GM06990 (cell line): ENCODE results near the gene ZNF444.

Experiments
- DNase-seq: peaks from one replicate; pipeline ENCODE4 v3.0.0-alpha.2; 2011; ENCODE audit not compliant: insufficient read length; ENCODE audit errors: extremely low read depth
- H3K27me3 ChIP-seq: replicated peaks from 2 replicates; pipeline ENCODE4 v1.6.0; 2011; ENCODE audit warnings: low read length; ENCODE audit not compliant: control insufficient read depth, insufficient read depth
- H3K36me3 ChIP-seq: 2 replicates; pipeline ENCODE4 v1.5.1; 2011; ENCODE audit warnings: low read length; ENCODE audit not compliant: control insufficient read depth, insufficient read depth
- H3K4me3 ChIP-seq: replicated peaks from 2 replicates; pipeline ENCODE4 v1.5.1; 2011; ENCODE audit warnings: low read depth, mild to moderate bottlenecking, control low read depth, low read length
- TF ChIP-seq, protein P1 (sequence below): IDR thresholded peaks from 2 replicates; pipeline ENCODE4 v1.5.1; 2011; ENCODE audit warnings: low read length, control low read depth, mild to moderate bottlenecking, inconsistent platforms; ENCODE audit not compliant: insufficient read depth, poor library complexity, severe bottlenecking

ZNF444 gene

GRCh38 chr19:56106993-56107392 lies 34.1 kb upstream of the ZNF444 start:
- H3K36me3 ChIP-seq, result peaks cover 13% of the 10 kb centered on the region
- no peaks in the 10 kb centered on the region for H3K27me3 ChIP-seq
- H3K4me3 ChIP-seq, result no peak overlapping the region
- no peak for DNase-seq
- TF ChIP-seq, protein P1, sequence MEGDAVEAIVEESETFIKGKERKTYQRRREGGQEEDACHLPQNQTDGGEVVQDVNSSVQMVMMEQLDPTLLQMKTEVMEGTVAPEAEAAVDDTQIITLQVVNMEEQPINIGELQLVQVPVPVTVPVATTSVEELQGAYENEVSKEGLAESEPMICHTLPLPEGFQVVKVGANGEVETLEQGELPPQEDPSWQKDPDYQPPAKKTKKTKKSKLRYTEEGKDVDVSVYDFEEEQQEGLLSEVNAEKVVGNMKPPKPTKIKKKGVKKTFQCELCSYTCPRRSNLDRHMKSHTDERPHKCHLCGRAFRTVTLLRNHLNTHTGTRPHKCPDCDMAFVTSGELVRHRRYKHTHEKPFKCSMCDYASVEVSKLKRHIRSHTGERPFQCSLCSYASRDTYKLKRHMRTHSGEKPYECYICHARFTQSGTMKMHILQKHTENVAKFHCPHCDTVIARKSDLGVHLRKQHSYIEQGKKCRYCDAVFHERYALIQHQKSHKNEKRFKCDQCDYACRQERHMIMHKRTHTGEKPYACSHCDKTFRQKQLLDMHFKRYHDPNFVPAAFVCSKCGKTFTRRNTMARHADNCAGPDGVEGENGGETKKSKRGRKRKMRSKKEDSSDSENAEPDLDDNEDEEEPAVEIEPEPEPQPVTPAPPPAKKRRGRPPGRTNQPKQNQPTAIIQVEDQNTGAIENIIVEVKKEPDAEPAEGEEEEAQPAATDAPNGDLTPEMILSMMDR, result no peak

GRCh38 chr19:56107626-56108351 lies 33.3 kb upstream of the ZNF444 start:
- Histone ChIP-seq H3K27me3 (no peaks in the 10 kb centered on the region), H3K4me3 (no peak overlapping the region), H3K36me3 (peaks cover 13% of the 10 kb centered on the region)
- TF ChIP-seq, protein P1, result no peak
- no peak for DNase-seq

DNA sequence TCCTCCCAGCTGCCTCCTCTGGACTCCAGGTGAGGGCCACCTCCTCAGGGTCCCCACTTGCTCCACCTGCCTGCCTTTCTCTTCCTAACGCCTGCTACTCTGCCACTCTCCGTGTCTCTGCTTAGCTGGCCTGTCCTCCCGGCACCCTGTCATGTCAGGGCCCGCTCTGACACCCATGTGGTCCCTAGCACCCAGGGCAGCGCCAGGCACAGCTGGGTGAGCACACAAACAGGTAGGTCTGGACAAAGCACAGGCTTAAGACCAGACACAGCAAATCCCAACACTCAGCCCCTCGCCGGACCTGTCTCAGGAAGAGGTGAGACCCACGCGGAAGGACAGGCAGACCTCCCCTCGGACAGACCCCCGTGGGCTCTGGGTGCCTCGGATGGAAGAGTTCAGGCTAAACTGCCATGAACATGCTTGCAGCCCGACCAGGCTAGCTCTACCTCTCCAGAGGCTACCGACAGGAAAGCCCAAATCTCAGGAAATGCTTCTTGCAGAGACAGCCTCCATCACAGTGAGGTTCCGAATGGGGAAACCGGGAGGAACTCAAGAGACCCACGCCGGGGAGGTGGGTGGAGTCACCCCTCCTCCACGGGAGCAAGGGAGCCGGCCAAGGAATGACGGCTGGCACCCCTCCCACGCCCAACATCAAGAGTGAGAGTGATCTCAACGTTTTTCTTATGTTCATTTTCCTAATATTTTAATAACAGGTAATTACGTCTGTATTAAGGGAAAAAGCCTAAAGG lies 32.5 kb upstream of the ZNF444 start:
- TF ChIP-seq, protein P1, result no peak
- Histone ChIP-seq H3K27me3 (no peaks in the 10 kb centered on the region), H3K4me3 (no peak overlapping the region), H3K36me3 (peaks cover 7% of the 10 kb centered on the region)
- no peak for DNase-seq

- no peak overlapping the region for H3K4me3 ChIP-seq
- DNase-seq, result no peak
- H3K27me3 ChIP-seq, result no peaks in the 10 kb centered on the region
- peaks cover 7% of the 10 kb centered on the region for H3K36me3 ChIP-seq
- TF ChIP-seq, protein P1, result no peak
Measured at GRCh38 chr19:56109226-56109625, 31.9 kb upstream of the ZNF444 start.

DNA sequence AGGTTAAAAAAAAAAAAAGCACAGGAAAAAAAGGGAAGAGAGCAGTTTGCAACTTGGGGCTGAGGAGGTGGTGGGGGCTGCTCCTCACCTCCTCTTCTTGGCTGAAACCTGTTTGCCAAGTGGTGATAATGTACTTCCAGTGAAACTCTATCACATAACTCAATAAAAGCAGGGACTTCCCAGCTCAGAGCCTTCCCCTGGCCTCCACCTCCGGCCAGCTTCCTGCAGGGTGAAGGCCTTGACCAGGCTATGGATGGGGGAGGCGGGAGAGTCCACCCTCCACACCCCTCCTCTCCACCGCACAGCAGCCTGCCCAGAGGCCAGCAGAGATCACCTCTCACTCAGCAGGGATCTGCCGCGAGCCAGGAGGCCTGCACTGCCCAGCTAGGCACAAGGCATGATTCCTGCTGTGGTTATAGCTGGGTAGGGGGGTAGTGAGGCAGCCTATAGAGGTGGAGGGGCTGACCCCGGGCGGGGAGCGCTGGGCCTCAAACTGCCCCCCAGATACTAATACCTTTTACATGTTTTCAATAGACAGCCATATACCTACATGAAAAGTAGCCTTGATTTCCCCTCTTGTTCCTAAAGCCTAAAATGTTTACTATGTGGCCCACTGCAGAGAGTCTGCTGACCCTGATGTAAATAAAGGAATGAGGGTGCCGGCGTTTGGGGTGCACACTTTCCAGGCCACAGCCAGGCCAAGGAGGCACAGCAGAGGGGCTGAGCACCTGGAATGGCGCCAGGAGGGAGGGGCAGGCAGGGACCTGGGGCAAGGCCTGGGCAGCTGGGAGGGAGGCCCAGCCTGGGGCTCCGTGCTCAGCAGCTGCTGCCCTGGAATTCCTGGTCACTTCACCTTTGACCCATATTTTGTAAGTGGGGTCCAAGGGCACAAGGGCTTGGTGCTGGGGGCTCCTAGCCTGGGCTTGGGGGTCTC lies 30.3 kb upstream of the ZNF444 start:
- no peaks in the 10 kb centered on the region for H3K27me3 ChIP-seq
- TF ChIP-seq, protein P1, result no peak
- H3K36me3 ChIP-seq, result peaks cover 9% of the 10 kb centered on the region
- no peak overlapping the region; the same call in 1 of the 2 replicates for H3K4me3 ChIP-seq
- DNase-seq, result no peak
